ENCODE measurements around the gene KCTD13.
"Not testable (repeated sequence)": the region's sequence is repeated elsewhere in the genome, so short reads cannot be mapped to it uniquely, and the experiment has no call there.

KCTD13 gene

GRCh38 chr16:29943846-29944799 is 18.1 kb upstream of the KCTD13 start:
- peak; percentile 100 for DNase-seq (ENCODE audit: low read depth)

- DNase-seq (ENCODE audit: low read depth): no peak
Measured at GRCh38 chr16:29940656-29941055, 14.6 kb upstream of the KCTD13 start.

GRCh38 chr16:29931750-29932149 is 5.7 kb upstream of the KCTD13 start:
- not testable (repeated sequence) for DNase-seq (ENCODE audit: low read depth)

GRCh38 chr16:29927070-29927905 is 1.3 kb upstream of the KCTD13 start:
- DNase-seq (ENCODE audit: low read depth): no peak

GRCh38 chr16:29926711-29927052 is 656 bp upstream of the KCTD13 start:
- DNase-seq (ENCODE audit: low read depth): peak; percentile 68

GRCh38 chr16:29925105-29925756 is 795 bp downstream of the KCTD13 start:
- peak; percentile 27 for DNase-seq (ENCODE audit: low read depth)

- no peak for DNase-seq (ENCODE audit: low read depth)
Measured at GRCh38 chr16:29922986-29923501, 3.0 kb downstream of the KCTD13 start.

GRCh38 chr16:29922326-29922725 is 3.7 kb downstream of the KCTD13 start:
- DNase-seq (ENCODE audit: low read depth): no peak

GRCh38 chr16:29921034-29921385 is 5.0 kb downstream of the KCTD13 start:
- DNase-seq (ENCODE audit: low read depth): no peak

- DNase-seq (ENCODE audit: low read depth): no peak
Measured at GRCh38 chr16:29920288-29921033, 5.6 kb downstream of the KCTD13 start.

GRCh38 chr16:29916979-29917378 is 9.0 kb downstream of the KCTD13 start:
- no peak for DNase-seq (ENCODE audit: low read depth)

- peak; percentile 16 for DNase-seq (ENCODE audit: low read depth)
Measured at GRCh38 chr16:29915590-29916247, 10.3 kb downstream of the KCTD13 start.

- no peak for DNase-seq (ENCODE audit: low read depth)
Measured at GRCh38 chr16:29913514-29913913, 12.5 kb downstream of the KCTD13 start.

GRCh38 chr16:29912087-29912486 is 13.9 kb downstream of the KCTD13 start:
- DNase-seq (ENCODE audit: low read depth): no peak

GRCh38 chr16:29911676-29912010 is 14.4 kb downstream of the KCTD13 start:
- no peak for DNase-seq (ENCODE audit: low read depth)

- no peak for DNase-seq (ENCODE audit: low read depth)
Measured at GRCh38 chr16:29910819-29911675, 15.0 kb downstream of the KCTD13 start.

- DNase-seq (ENCODE audit: low read depth): not testable (repeated sequence)
Measured at GRCh38 chr16:29909851-29910250, 16.2 kb downstream of the KCTD13 start.

- peak; percentile 72 for DNase-seq (ENCODE audit: low read depth)
Measured at GRCh38 chr16:29909391-29909790, 16.6 kb downstream of the KCTD13 start.

GRCh38 chr16:29908719-29909220 is 17.3 kb downstream of the KCTD13 start:
- no peak for DNase-seq (ENCODE audit: low read depth)

- no peak for DNase-seq (ENCODE audit: low read depth)
Measured at GRCh38 chr16:29907973-29908372, 18.1 kb downstream of the KCTD13 start.

Measured in EH (cell line).